ENCODE results near the gene TBC1D19. TPM values are rescaled to one million over a fixed set of nuclear protein-coding genes. Genes with fewer than 3 reads are reported as not detected.

The TBC1D19 gene
- total RNA-seq, 1 donor from 2014 or later, result 41.8 TPM

- H3K9me3 ChIP-seq (ENCODE audit: control insufficient read depth in 3 of 3, low read length in 3 of 3), result no peaks in the 10 kb centered on the region
- H3K36me3 ChIP-seq (ENCODE audit: control insufficient read depth in 3 of 3, insufficient read depth in 3 of 3, low read length in 3 of 3), result no peaks in the 10 kb centered on the region
- no peaks in the 10 kb centered on the region for H3K4me1 ChIP-seq (ENCODE audit: control insufficient read depth in 3 of 3, insufficient read depth in 3 of 3, low read length in 3 of 3)
- no peak overlapping the region for H3K4me3 ChIP-seq (ENCODE audit: low read length in 3 of 3)
- H3K27me3 ChIP-seq (ENCODE audit: control insufficient read depth in 3 of 3, insufficient read depth in 3 of 3, low read length in 3 of 3), result no peaks in the 10 kb centered on the region
- no peak overlapping the region for H3K9ac ChIP-seq (ENCODE audit: low read depth in 1 of 3, low read length in 3 of 3)
- H3K27ac ChIP-seq (ENCODE audit: low read depth, low read length), result no peak overlapping the region
Measured at GRCh38 chr4:26700110-26700509, 116.2 kb downstream of the TBC1D19 start.

DNA sequence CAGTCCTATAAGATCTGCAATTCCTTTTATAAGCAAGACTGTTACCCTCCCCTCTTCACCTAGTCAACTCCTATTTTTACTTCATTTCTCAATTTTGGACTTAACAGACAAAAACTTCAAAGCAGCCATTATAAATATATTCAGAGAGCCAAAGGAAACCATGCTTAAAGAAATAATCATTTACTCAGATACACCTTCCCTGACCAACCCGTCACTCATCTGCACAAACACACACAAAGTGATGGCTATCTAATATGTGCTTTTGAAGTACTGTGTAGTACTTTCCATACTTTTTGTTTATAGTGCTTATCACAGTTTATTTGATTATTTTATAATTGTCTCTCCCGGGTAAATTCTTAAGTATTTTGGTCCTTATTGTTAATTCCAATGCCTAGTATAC lies 117.2 kb downstream of the TBC1D19 start:
- Histone ChIP-seq H3K9ac (ENCODE audit: low read depth in 1 of 3, low read length in 3 of 3) (no peak overlapping the region), H3K27me3 (ENCODE audit: control insufficient read depth in 3 of 3, insufficient read depth in 3 of 3, low read length in 3 of 3) (no peaks in the 10 kb centered on the region), H3K4me1 (ENCODE audit: control insufficient read depth in 3 of 3, insufficient read depth in 3 of 3, low read length in 3 of 3) (no peaks in the 10 kb centered on the region), H3K27ac (ENCODE audit: low read depth, low read length) (no peak overlapping the region), H3K4me3 (ENCODE audit: low read length in 3 of 3) (no peak overlapping the region), H3K9me3 (ENCODE audit: control insufficient read depth in 3 of 3, low read length in 3 of 3) (no peaks in the 10 kb centered on the region), H3K36me3 (ENCODE audit: control insufficient read depth in 3 of 3, insufficient read depth in 3 of 3, low read length in 3 of 3) (no peaks in the 10 kb centered on the region)

GRCh38 chr4:26701786-26702227 lies 117.9 kb downstream of the TBC1D19 start:
- no peaks in the 10 kb centered on the region for H3K9me3 ChIP-seq (ENCODE audit: control insufficient read depth in 3 of 3, low read length in 3 of 3)
- no peaks in the 10 kb centered on the region for H3K4me1 ChIP-seq (ENCODE audit: control insufficient read depth in 3 of 3, insufficient read depth in 3 of 3, low read length in 3 of 3)
- H3K27me3 ChIP-seq (ENCODE audit: control insufficient read depth in 3 of 3, insufficient read depth in 3 of 3, low read length in 3 of 3), result no peaks in the 10 kb centered on the region
- no peak overlapping the region for H3K27ac ChIP-seq (ENCODE audit: low read depth, low read length)
- H3K4me3 ChIP-seq (ENCODE audit: low read length in 3 of 3), result no peak overlapping the region
- no peak overlapping the region for H3K9ac ChIP-seq (ENCODE audit: low read depth in 1 of 3, low read length in 3 of 3)
- no peaks in the 10 kb centered on the region for H3K36me3 ChIP-seq (ENCODE audit: control insufficient read depth in 3 of 3, insufficient read depth in 3 of 3, low read length in 3 of 3)

- H3K4me3 ChIP-seq (ENCODE audit: low read length in 3 of 3), result no peak overlapping the region
- no peaks in the 10 kb centered on the region for H3K9me3 ChIP-seq (ENCODE audit: control insufficient read depth in 3 of 3, low read length in 3 of 3)
- H3K36me3 ChIP-seq (ENCODE audit: control insufficient read depth in 3 of 3, insufficient read depth in 3 of 3, low read length in 3 of 3), result no peaks in the 10 kb centered on the region
- H3K9ac ChIP-seq (ENCODE audit: low read depth in 1 of 3, low read length in 3 of 3), result no peak overlapping the region
- no peaks in the 10 kb centered on the region for H3K4me1 ChIP-seq (ENCODE audit: control insufficient read depth in 3 of 3, insufficient read depth in 3 of 3, low read length in 3 of 3)
- H3K27ac ChIP-seq (ENCODE audit: low read depth, low read length), result no peak overlapping the region
- H3K27me3 ChIP-seq (ENCODE audit: control insufficient read depth in 3 of 3, insufficient read depth in 3 of 3, low read length in 3 of 3), result no peaks in the 10 kb centered on the region
Measured at GRCh38 chr4:26707342-26707741, 123.5 kb downstream of the TBC1D19 start.

DNA sequence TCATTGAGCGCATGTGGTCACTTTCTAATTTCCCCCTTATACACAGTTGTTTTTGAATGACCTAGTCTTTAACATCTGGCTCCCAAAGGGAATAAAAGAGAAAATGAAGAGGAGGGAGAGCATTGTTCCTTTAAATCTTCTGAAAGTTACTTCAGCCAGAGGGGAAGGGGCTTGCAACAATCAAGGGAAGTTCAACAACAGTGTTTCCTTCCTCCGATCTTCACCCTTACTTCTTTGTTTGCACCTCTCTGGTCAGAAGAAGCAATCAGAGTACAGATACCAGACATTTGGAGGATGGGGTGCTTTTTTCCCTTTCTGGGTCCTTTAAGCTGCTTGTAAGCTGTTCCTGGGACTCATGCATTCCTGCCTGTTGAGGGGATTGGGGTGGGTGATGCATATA lies 125.4 kb downstream of the TBC1D19 start:
- no peak overlapping the region for H3K27ac ChIP-seq (ENCODE audit: low read depth, low read length)

DNA sequence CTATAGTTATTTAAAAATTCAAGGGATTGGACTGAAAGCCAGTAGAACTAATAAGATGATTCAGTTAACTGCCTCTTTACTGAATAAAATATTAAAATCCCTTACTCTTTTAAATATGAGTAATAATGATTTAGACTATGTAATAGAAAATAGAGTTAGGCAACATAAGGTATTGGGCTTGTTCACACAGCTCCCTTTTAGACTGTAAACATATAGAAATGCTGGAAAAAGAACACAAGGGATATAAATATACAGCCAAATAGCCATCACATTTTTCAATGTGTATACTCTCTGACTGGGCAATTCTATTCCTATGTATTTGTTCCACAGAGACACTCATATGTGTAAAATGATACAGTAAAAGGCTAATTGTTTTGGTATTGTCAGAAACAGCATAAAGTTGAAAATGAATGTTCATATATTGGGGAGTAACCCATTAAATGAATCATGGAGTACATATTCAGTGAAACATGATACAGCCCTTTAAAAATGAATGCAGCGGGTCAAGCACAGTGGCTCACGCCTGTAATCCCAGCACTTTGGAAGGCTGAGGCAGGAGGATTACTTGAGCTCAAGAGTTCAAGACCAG lies 129.8 kb downstream of the TBC1D19 start:
- Histone ChIP-seq H3K4me3 (ENCODE audit: low read length in 3 of 3) (no peak overlapping the region), H3K27ac (ENCODE audit: low read depth, low read length) (no peak overlapping the region), H3K9ac (ENCODE audit: low read depth in 1 of 3, low read length in 3 of 3) (no peak overlapping the region), H3K27me3 (ENCODE audit: control insufficient read depth in 3 of 3, insufficient read depth in 3 of 3, low read length in 3 of 3) (no peaks in the 10 kb centered on the region), H3K36me3 (ENCODE audit: control insufficient read depth in 3 of 3, insufficient read depth in 3 of 3, low read length in 3 of 3) (no peaks in the 10 kb centered on the region), H3K9me3 (ENCODE audit: control insufficient read depth in 3 of 3, low read length in 3 of 3) (no peaks in the 10 kb centered on the region), H3K4me1 (ENCODE audit: control insufficient read depth in 3 of 3, insufficient read depth in 3 of 3, low read length in 3 of 3) (no peaks in the 10 kb centered on the region)

More for the DNA sequence above, 125.4 kb downstream of the TBC1D19 start:
- H3K36me3 ChIP-seq (ENCODE audit: control insufficient read depth in 3 of 3, insufficient read depth in 3 of 3, low read length in 3 of 3), result no peaks in the 10 kb centered on the region
- no peaks in the 10 kb centered on the region for H3K9me3 ChIP-seq (ENCODE audit: control insufficient read depth in 3 of 3, low read length in 3 of 3)
- H3K4me1 ChIP-seq (ENCODE audit: control insufficient read depth in 3 of 3, insufficient read depth in 3 of 3, low read length in 3 of 3), result no peaks in the 10 kb centered on the region
- H3K27me3 ChIP-seq (ENCODE audit: control insufficient read depth in 3 of 3, insufficient read depth in 3 of 3, low read length in 3 of 3), result no peaks in the 10 kb centered on the region
- no peak overlapping the region for H3K4me3 ChIP-seq (ENCODE audit: low read length in 3 of 3)
- H3K9ac ChIP-seq (ENCODE audit: low read depth in 1 of 3, low read length in 3 of 3), result no peak overlapping the region

DNA sequence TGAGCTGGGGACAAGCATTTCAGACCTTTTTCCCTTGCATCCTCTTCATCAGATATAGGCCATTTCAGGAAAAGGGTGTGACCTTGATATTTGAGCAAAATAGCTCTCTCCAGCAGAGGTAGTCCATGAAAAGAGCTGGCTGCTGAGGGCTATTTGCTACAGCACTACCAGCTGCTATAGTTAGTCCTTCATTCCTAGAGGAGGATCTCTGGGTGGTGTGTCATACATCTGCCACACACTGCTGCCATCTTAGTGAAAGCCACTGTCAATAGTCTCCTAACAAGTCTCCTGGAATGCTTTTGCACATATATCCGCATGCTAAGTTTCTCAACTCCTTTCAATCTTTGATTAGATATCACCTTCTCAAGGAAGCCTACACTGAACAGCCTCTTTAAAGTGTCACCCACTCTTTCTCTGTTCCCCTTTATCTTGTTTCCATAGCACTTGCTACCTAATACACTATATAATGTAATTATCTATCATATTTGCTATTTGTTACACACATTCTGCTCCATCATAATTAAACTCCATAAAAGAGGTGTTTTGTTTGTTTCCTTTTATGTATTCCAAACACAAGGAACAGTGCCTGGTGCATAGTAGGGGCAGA lies 131.9 kb downstream of the TBC1D19 start:
- H3K4me1 ChIP-seq (ENCODE audit: control insufficient read depth in 3 of 3, insufficient read depth in 3 of 3, low read length in 3 of 3), result no peaks in the 10 kb centered on the region
- no peaks in the 10 kb centered on the region for H3K9me3 ChIP-seq (ENCODE audit: control insufficient read depth in 3 of 3, low read length in 3 of 3)
- no peak overlapping the region for H3K9ac ChIP-seq (ENCODE audit: low read depth in 1 of 3, low read length in 3 of 3)
- no peak overlapping the region for H3K4me3 ChIP-seq (ENCODE audit: low read length in 3 of 3)
- no peaks in the 10 kb centered on the region for H3K36me3 ChIP-seq (ENCODE audit: control insufficient read depth in 3 of 3, insufficient read depth in 3 of 3, low read length in 3 of 3)
- no peaks in the 10 kb centered on the region for H3K27me3 ChIP-seq (ENCODE audit: control insufficient read depth in 3 of 3, insufficient read depth in 3 of 3, low read length in 3 of 3)
- H3K27ac ChIP-seq (ENCODE audit: low read depth, low read length), result no peak overlapping the region

GRCh38 chr4:26717332-26717731 lies 133.4 kb downstream of the TBC1D19 start:
- Histone ChIP-seq H3K27ac (ENCODE audit: low read depth, low read length) (no peak overlapping the region), H3K4me3 (ENCODE audit: low read length in 3 of 3) (no peak overlapping the region), H3K27me3 (ENCODE audit: control insufficient read depth in 3 of 3, insufficient read depth in 3 of 3, low read length in 3 of 3) (no peaks in the 10 kb centered on the region), H3K36me3 (ENCODE audit: control insufficient read depth in 3 of 3, insufficient read depth in 3 of 3, low read length in 3 of 3) (no peaks in the 10 kb centered on the region), H3K4me1 (ENCODE audit: control insufficient read depth in 3 of 3, insufficient read depth in 3 of 3, low read length in 3 of 3) (peaks cover 0 to 4% (median 3%) of the 10 kb centered on the region in 3 donors), H3K9ac (ENCODE audit: low read depth in 1 of 3, low read length in 3 of 3) (no peak overlapping the region), H3K9me3 (ENCODE audit: control insufficient read depth in 3 of 3, low read length in 3 of 3) (no peaks in the 10 kb centered on the region)

GRCh38 chr4:26719954-26720552 lies 136.2 kb downstream of the TBC1D19 start:
- Histone ChIP-seq H3K36me3 (ENCODE audit: control insufficient read depth in 3 of 3, insufficient read depth in 3 of 3, low read length in 3 of 3) (no peaks in the 10 kb centered on the region), H3K4me3 (ENCODE audit: low read length in 3 of 3) (no peak overlapping the region), H3K9ac (ENCODE audit: low read depth in 1 of 3, low read length in 3 of 3) (no peak overlapping the region), H3K4me1 (ENCODE audit: control insufficient read depth in 3 of 3, insufficient read depth in 3 of 3, low read length in 3 of 3) (peaks cover 0 to 4% (median 3%) of the 10 kb centered on the region in 3 donors), H3K27ac (ENCODE audit: low read depth, low read length) (no peak overlapping the region), H3K9me3 (ENCODE audit: control insufficient read depth in 3 of 3, low read length in 3 of 3) (no peaks in the 10 kb centered on the region), H3K27me3 (ENCODE audit: control insufficient read depth in 3 of 3, insufficient read depth in 3 of 3, low read length in 3 of 3) (no peaks in the 10 kb centered on the region)

DNA sequence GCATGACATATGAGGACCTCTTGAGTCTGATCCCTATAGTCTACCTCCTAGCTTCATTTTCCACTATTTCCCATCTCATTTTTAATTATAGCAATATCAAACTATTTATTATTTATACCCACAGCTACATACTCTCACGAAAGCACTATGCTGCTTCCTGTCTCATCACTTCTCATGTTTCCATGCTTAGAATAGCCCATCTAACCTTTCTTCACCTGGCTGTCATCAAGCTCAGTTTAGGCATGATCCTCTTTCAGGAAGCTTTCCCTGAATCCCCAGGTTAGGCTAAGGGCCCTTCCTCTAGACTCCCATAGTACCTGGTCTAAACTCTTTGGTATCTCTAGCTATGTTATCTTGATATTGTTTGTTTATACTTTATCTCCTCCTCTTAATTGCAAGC lies 137.8 kb downstream of the TBC1D19 start:
- peaks cover 0 to 4% (median 3%) of the 10 kb centered on the region in 3 donors for H3K4me1 ChIP-seq (ENCODE audit: control insufficient read depth in 3 of 3, insufficient read depth in 3 of 3, low read length in 3 of 3)
- H3K9me3 ChIP-seq (ENCODE audit: control insufficient read depth in 3 of 3, low read length in 3 of 3), result no peaks in the 10 kb centered on the region
- H3K27me3 ChIP-seq (ENCODE audit: control insufficient read depth in 3 of 3, insufficient read depth in 3 of 3, low read length in 3 of 3), result no peaks in the 10 kb centered on the region
- no peak overlapping the region for H3K27ac ChIP-seq (ENCODE audit: low read depth, low read length)
- H3K9ac ChIP-seq (ENCODE audit: low read depth in 1 of 3, low read length in 3 of 3), result no peak overlapping the region
- no peak overlapping the region for H3K4me3 ChIP-seq (ENCODE audit: low read length in 3 of 3)
- no peaks in the 10 kb centered on the region for H3K36me3 ChIP-seq (ENCODE audit: control insufficient read depth in 3 of 3, insufficient read depth in 3 of 3, low read length in 3 of 3)

Data from skeletal muscle tissue (tissue), 4 donors.